ENCODE measurements around the gene GNB2. TPM values are rescaled to one million over a fixed set of nuclear protein-coding genes. Genes with fewer than 3 reads are reported as not detected.
A peak's percentile ranks its signal among the peaks of the same experiment; 100 is the strongest.

Gene GNB2
- total and polyA plus RNA-seq, 2 of the 13 experiments (the other 11 are each of a cell fraction or from before 2014, with no cell fraction given), result 48.3 to 67.1 TPM

GRCh38 chr7:100705753-100706671 is 32.5 kb downstream of the GNB2 start, which contains the start of gene POP7 (continued):
- TF ChIP-seq, protein P1, sequence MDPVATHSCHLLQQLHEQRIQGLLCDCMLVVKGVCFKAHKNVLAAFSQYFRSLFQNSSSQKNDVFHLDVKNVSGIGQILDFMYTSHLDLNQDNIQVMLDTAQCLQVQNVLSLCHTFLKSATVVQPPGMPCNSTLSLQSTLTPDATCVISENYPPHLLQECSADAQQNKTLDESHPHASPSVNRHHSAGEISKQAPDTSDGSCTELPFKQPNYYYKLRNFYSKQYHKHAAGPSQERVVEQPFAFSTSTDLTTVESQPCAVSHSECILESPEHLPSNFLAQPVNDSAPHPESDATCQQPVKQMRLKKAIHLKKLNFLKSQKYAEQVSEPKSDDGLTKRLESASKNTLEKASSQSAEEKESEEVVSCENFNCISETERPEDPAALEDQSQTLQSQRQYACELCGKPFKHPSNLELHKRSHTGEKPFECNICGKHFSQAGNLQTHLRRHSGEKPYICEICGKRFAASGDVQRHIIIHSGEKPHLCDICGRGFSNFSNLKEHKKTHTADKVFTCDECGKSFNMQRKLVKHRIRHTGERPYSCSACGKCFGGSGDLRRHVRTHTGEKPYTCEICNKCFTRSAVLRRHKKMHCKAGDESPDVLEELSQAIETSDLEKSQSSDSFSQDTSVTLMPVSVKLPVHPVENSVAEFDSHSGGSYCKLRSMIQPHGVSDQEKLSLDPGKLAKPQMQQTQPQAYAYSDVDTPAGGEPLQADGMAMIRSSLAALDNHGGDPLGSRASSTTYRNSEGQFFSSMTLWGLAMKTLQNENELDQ (CRISPR knock-in tag; IDR thresholded peaks at IDR 0.05; ENCODE audit: borderline replicate concordance), result no peak
- TF ChIP-seq FOSL2 (CRISPR knock-in tag; IDR thresholded peaks at IDR 0.05) (peak; percentile 44), ZNF576 (CRISPR knock-in tag; IDR thresholded peaks at IDR 0.05) (no peak), FOXM1 (CRISPR knock-in tag; IDR thresholded peaks at IDR 0.05) (0 out of 2 replicates have a peak, but pooled peaks have one; percentile 28), ZMAT3 (CRISPR knock-in tag; conservative IDR thresholded peaks at IDR 0.05) (no peak; the same call in 1 of the 2 replicates), ATF7 (IDR thresholded peaks at IDR 0.05) (no peak), ATF7 (CRISPR knock-in tag; IDR thresholded peaks at IDR 0.05) (no peak), PITX1 (CRISPR knock-in tag; IDR thresholded peaks at IDR 0.05) (no peak), GLMP (CRISPR knock-in tag; IDR thresholded peaks at IDR 0.05; ENCODE audit: borderline replicate concordance) (no peak), NPAS2 (CRISPR knock-in tag; IDR thresholded peaks at IDR 0.05; ENCODE audit: borderline replicate concordance) (no peak), HNF4A (CRISPR knock-in tag; IDR thresholded peaks at IDR 0.05) (no peak), ZNF367 (CRISPR knock-in tag; IDR thresholded peaks at IDR 0.05; ENCODE audit: borderline replicate concordance) (no peak), ZFP37 (CRISPR knock-in tag; IDR thresholded peaks at IDR 0.05; ENCODE audit: borderline replicate concordance) (no peak; the same call in 1 of the 2 replicates), RBAK (CRISPR knock-in tag; IDR thresholded peaks at IDR 0.05) (no peak), ZNF354B (CRISPR knock-in tag; IDR thresholded peaks at IDR 0.05) (0 out of 2 replicates have a peak, but pooled peaks have one; percentile 60), SRSF1 (optimal IDR thresholded peaks at IDR 0.05; ENCODE audit: low read depth, low read length) (peak; percentile 29), ZNF30 (CRISPR knock-in tag; IDR thresholded peaks at IDR 0.05) (no peak), ZNF770 (CRISPR knock-in tag; IDR thresholded peaks at IDR 0.05) (peak; percentile 7; the same call in 1 of the 2 replicates)
- TF ChIP-seq, protein P2, sequence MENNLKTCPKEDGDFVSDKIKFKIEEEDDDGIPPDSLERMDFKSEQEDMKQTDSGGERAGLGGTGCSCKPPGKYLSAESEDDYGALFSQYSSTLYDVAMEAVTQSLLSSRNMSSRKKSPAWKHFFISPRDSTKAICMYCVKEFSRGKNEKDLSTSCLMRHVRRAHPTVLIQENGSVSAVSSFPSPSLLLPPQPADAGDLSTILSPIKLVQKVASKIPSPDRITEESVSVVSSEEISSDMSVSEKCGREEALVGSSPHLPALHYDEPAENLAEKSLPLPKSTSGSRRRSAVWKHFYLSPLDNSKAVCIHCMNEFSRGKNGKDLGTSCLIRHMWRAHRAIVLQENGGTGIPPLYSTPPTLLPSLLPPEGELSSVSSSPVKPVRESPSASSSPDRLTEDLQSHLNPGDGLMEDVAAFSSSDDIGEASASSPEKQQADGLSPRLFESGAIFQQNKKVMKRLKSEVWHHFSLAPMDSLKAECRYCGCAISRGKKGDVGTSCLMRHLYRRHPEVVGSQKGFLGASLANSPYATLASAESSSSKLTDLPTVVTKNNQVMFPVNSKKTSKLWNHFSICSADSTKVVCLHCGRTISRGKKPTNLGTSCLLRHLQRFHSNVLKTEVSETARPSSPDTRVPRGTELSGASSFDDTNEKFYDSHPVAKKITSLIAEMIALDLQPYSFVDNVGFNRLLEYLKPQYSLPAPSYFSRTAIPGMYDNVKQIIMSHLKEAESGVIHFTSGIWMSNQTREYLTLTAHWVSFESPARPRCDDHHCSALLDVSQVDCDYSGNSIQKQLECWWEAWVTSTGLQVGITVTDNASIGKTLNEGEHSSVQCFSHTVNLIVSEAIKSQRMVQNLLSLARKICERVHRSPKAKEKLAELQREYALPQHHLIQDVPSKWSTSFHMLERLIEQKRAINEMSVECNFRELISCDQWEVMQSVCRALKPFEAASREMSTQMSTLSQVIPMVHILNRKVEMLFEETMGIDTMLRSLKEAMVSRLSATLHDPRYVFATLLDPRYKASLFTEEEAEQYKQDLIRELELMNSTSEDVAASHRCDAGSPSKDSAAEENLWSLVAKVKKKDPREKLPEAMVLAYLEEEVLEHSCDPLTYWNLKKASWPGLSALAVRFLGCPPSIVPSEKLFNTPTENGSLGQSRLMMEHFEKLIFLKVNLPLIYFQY (CRISPR knock-in tag; IDR thresholded peaks at IDR 0.05; ENCODE audit: borderline replicate concordance), result 0 out of 2 replicates have a peak, but pooled peaks have one; percentile 44
